GM10248 (cell line): ENCODE data around the gene CNTNAP2.

ENCODE experiments used
- CTCF ChIA-PET: fragments of 300-600 bp; sonication (Branson Sonifier 250); formaldehyde crosslinking; extraction: SDS; loops from one replicate; lab custom pipeline; 2021; ENCODE audit warnings: antibody characterized with exemption; lab: Yijun Ruan, JAX
- POLR2A ChIA-PET: fragments of 350-650 bp; sonication (Branson Sonifier 250); formaldehyde crosslinking; extraction: SDS; loops from one replicate; lab custom pipeline; 2020; ENCODE audit warnings: antibody characterized with exemption; lab: Yijun Ruan, JAX
- DNase-seq: peaks from one replicate; pipeline ENCODE4 v3.0.0; 2012; ENCODE audit errors: extremely low spot score
- CTCF ChIP-seq: IDR thresholded peaks from 2 replicates; pipeline ENCODE4 v1.5.1; 2012; ENCODE audit warnings: mild to moderate bottlenecking, low read depth; ENCODE audit errors: extremely low read depth, missing control alignments, control extremely low read depth

Gene CNTNAP2

GRCh38 chr7:146960773-146961391 lies 844.3 kb downstream of the CNTNAP2 start:
- TF ChIP-seq CTCF = no peak
- DNase-seq = no peak
- ChIA-PET CTCF (no interaction called here), POLR2A (no interaction called here)

- no peak for TF ChIP-seq CTCF
- ChIA-PET CTCF (no interaction called here), POLR2A (no interaction called here)
- no peak for DNase-seq
Measured at GRCh38 chr7:146961617-146962016, 845.0 kb downstream of the CNTNAP2 start.

DNA sequence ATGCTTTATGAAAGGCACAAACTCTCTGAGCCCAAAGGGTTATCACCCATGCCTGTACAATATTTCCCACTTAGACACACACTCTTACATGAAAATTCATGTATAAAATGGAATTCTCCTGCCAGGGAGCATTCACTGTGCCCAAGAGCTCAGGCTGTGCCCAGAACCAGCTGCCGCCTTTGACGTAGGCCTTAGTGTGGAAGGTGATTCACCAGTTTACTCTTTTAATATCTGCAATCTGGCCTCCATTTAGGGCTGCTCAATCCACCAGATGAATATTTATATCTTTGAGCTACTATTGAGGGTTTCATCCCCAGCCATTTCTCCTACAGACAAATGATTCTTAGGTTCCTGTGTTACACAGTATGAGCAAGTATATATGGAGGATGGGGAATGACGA lies 849.7 kb downstream of the CNTNAP2 start:
- POLR2A ChIA-PET = no interaction called here
- CTCF ChIA-PET = no interaction called here
- DNase-seq = no peak
- no peak for TF ChIP-seq CTCF

- CTCF ChIA-PET = interaction anchor here (1.5 kb wide), 1 partner anchor 11 kb away, joined by 6 read pairs; no protein-coding TSS in a partner anchor
- TF ChIP-seq CTCF = no peak
- POLR2A ChIA-PET = no interaction called here
- DNase-seq = no peak
Measured at GRCh38 chr7:146982482-146982881, 865.9 kb downstream of the CNTNAP2 start.

- no peak for TF ChIP-seq CTCF
- POLR2A ChIA-PET = no interaction called here
- DNase-seq = no peak
- CTCF ChIA-PET = no interaction called here
Measured at GRCh38 chr7:146991596-146991995, 875.0 kb downstream of the CNTNAP2 start.

DNA sequence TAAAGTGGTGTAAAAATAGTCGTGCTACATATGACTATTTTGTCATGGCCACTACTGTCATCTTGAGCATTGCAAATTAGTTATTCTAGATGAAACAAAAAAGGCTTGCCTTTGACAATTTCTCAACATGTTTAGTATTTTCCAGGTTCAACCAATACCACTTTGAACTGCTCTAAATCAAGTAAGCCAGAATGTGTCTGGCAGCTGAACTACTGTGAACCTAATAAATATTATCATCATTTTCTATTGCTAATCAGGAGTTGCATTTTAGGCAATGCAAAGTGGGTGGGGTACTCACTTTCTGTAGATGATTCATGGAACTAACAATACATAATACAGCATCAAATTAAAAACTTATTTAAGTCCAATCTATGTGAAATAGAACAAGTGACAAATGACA lies 877.2 kb downstream of the CNTNAP2 start:
- ChIA-PET CTCF (no interaction called here), POLR2A (no interaction called here)
- no peak for TF ChIP-seq CTCF
- no peak for DNase-seq
